Measurements from ENCODE around the gene TMCO1. TPM values are rescaled to one million over a fixed set of nuclear protein-coding genes. Genes with fewer than 3 reads are reported as not detected.
A peak's percentile ranks its signal among the peaks of the same experiment; 100 is the strongest.
"Not testable (repeated sequence)": the region's sequence is repeated elsewhere in the genome, so short reads cannot be mapped to it uniquely, and the experiment has no call there.

The TMCO1 gene
- total RNA-seq = 89.0 to 114 TPM (median 98.6 TPM) in 3 replicates
- long read RNA-seq, full-length matches to known transcripts = 121 of 126 reads
- long read RNA-seq, partial matches to known transcripts = 0 of 126 reads
- long read RNA-seq, other reads (novel, unspliced or antisense) = 5 of 126 reads

GRCh38 chr1:165768513-165769394 is at the start of gene TMCO1:
Gene TMCO1 (minus strand): TSS chr1:165768868. CDS start chr1:165768751, 117 bp downstream.
- Mint-ChIP-seq H3K9me3 (ENCODE audit: low read depth) (no peaks in the 10 kb centered on the region), H3K27me3 (ENCODE audit: low read depth) (no peaks in the 10 kb centered on the region), H3K4me3 (ENCODE audit: unreplicated experiment) (peak within 1 kb of the TSS; percentile 98), H3K27ac (ENCODE audit: unreplicated experiment) (peak within 1 kb of the TSS; percentile 99), H3K4me1 (ENCODE audit: low read depth) (peaks cover 69% of the 10 kb centered on the region), H3K36me3 (ENCODE audit: low read depth) (peaks cover 17% of the 10 kb centered on the region)
- peak; percentile 97 for DNase-seq (ENCODE audit: low spot score)
- peak; percentile 64 for TF ChIP-seq CTCF (IDR thresholded peaks at IDR 0.05)

- TF ChIP-seq CTCF (IDR thresholded peaks at IDR 0.05) = no peak
- H3K36me3 Mint-ChIP-seq (ENCODE audit: low read depth) = no peaks in the 10 kb centered on the region
- peaks cover 5% of the 10 kb centered on the region for H3K4me1 Mint-ChIP-seq (ENCODE audit: low read depth)
- DNase-seq (ENCODE audit: low spot score) = no peak
- no peaks in the 10 kb centered on the region for H3K27me3 Mint-ChIP-seq (ENCODE audit: low read depth)
- no peaks in the 10 kb centered on the region for H3K9me3 Mint-ChIP-seq (ENCODE audit: low read depth)
- H3K27ac Mint-ChIP-seq (ENCODE audit: unreplicated experiment) = no peak overlapping the region
- no peak overlapping the region for H3K4me3 Mint-ChIP-seq (ENCODE audit: unreplicated experiment)
These were observed 48.3 kb upstream of the TMCO1 start for GRCh38 chr1:165816826-165817497.

- H3K27me3 Mint-ChIP-seq (ENCODE audit: low read depth) = peaks cover 1% of the 10 kb centered on the region
- H3K4me1 Mint-ChIP-seq (ENCODE audit: low read depth) = peaks cover 5% of the 10 kb centered on the region
- DNase-seq (ENCODE audit: low spot score) = no peak
- no peaks in the 10 kb centered on the region for H3K9me3 Mint-ChIP-seq (ENCODE audit: low read depth)
- H3K27ac Mint-ChIP-seq (ENCODE audit: unreplicated experiment) = no peak overlapping the region
- TF ChIP-seq CTCF (IDR thresholded peaks at IDR 0.05) = no peak
- no peaks in the 10 kb centered on the region for H3K36me3 Mint-ChIP-seq (ENCODE audit: low read depth)
- no peak overlapping the region for H3K4me3 Mint-ChIP-seq (ENCODE audit: unreplicated experiment)
These were observed 47.5 kb upstream of the TMCO1 start for GRCh38 chr1:165816157-165816556.

GRCh38 chr1:165815725-165816124 is 47.1 kb upstream of the TMCO1 start:
- peaks cover 5% of the 10 kb centered on the region for H3K4me1 Mint-ChIP-seq (ENCODE audit: low read depth)
- TF ChIP-seq CTCF (IDR thresholded peaks at IDR 0.05) = no peak
- H3K27ac Mint-ChIP-seq (ENCODE audit: unreplicated experiment) = no peak overlapping the region
- H3K9me3 Mint-ChIP-seq (ENCODE audit: low read depth) = no peaks in the 10 kb centered on the region
- H3K36me3 Mint-ChIP-seq (ENCODE audit: low read depth) = no peaks in the 10 kb centered on the region
- no peak for DNase-seq (ENCODE audit: low spot score)
- H3K27me3 Mint-ChIP-seq (ENCODE audit: low read depth) = peaks cover 1% of the 10 kb centered on the region
- H3K4me3 Mint-ChIP-seq (ENCODE audit: unreplicated experiment) = no peak overlapping the region

- no peak for DNase-seq (ENCODE audit: low spot score)
- TF ChIP-seq CTCF (IDR thresholded peaks at IDR 0.05) = no peak
- Mint-ChIP-seq H3K9me3 (ENCODE audit: low read depth) (peaks cover 6% of the 10 kb centered on the region), H3K4me3 (ENCODE audit: unreplicated experiment) (no peak overlapping the region), H3K27ac (ENCODE audit: unreplicated experiment) (no peak overlapping the region), H3K36me3 (ENCODE audit: low read depth) (peaks cover 2% of the 10 kb centered on the region), H3K4me1 (ENCODE audit: low read depth) (no peaks in the 10 kb centered on the region), H3K27me3 (ENCODE audit: low read depth) (peaks cover 3% of the 10 kb centered on the region)
These were observed 38.9 kb upstream of the TMCO1 start for GRCh38 chr1:165807613-165808012.

- not testable (repeated sequence) for H3K4me1 Mint-ChIP-seq (ENCODE audit: low read depth); H3K27ac Mint-ChIP-seq (ENCODE audit: unreplicated experiment); H3K27me3 Mint-ChIP-seq (ENCODE audit: low read depth); DNase-seq (ENCODE audit: low spot score); H3K36me3 Mint-ChIP-seq (ENCODE audit: low read depth); H3K4me3 Mint-ChIP-seq (ENCODE audit: unreplicated experiment)
- peaks cover 13% of the 10 kb centered on the region for H3K9me3 Mint-ChIP-seq (ENCODE audit: low read depth)
These were observed 35.8 kb upstream of the TMCO1 start for GRCh38 chr1:165804513-165804912.
